SK-N-SH (cell line): Measurements from ENCODE around the gene YKT6.

Experiments
- EP300 ChIP-seq, 2 experiments: IDR thresholded peaks; 2 replicates each; pipeline versions ENCODE4 v1.4.0 to v1.6.1; 2012; ENCODE audit warnings: borderline replicate concordance in 1 of 2, low read depth in 1 of 2, low read length in 1 of 2
- FOXM1 ChIP-seq: IDR thresholded peaks from 2 replicates; pipeline ENCODE4 v1.4.0; 2012; ENCODE audit warnings: low read depth, mild to moderate bottlenecking
- MXI1 ChIP-seq: IDR thresholded peaks from 2 replicates; pipeline ENCODE4 v1.6.1; 2012; ENCODE audit warnings: mild to moderate bottlenecking, low read depth, low read length, improper control_type of control experiment
- POLR2AphosphoS5 ChIP-seq: IDR thresholded peaks from 2 replicates; pipeline ENCODE4 v1.6.1; 2012; ENCODE audit warnings: low read depth, low read length
- REST ChIP-seq: IDR thresholded peaks from 2 replicates; pipeline ENCODE4 v1.6.1; 2012; ENCODE audit warnings: mild to moderate bottlenecking, low read depth, low read length, moderate library complexity
- YY1 ChIP-seq: IDR thresholded peaks from 2 replicates; pipeline ENCODE4 v1.4.0; 2012; ENCODE audit warnings: low read depth, mild to moderate bottlenecking
- TF ChIP-seq, protein P1 (sequence below): fragments of 200-600 bp; sonication (generic); IDR thresholded peaks from 2 replicates; pipeline ENCODE4 v1.6.1; 2017; ENCODE audit warnings: antibody characterized with exemption, mild to moderate bottlenecking, moderate library complexity

DNA sequence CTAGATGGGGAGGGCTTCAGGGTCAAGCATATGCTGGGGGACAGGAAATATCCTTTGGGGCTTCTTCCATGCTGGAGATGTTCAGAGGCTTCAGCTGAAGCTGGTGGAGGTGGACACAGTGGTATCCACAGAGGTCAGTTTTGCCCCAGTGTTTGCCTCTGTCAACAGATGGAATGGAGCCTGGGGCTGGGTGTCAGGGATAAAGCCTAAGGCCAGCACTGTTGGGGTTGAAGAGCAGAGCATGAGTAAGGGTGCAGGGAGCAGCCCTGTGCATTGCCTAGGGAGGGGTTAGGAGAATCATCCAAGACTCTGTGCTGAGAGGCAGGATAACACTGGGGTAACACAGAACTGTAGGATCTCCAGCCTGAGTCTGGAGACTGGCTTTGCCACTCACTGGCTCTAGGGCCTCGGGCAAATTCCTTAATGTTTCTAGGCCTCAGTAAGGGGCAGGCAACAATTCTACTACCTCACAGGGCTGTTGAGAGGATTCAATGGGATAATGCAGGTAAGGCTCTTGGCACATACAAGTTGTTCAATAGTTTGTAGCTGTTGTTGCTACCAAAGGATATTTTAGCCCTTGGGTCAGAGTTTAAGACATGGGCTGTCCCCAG, 37.9 kb upstream of the YKT6 start:
- TF ChIP-seq POLR2AphosphoS5: no peak
- TF ChIP-seq, protein P1, sequence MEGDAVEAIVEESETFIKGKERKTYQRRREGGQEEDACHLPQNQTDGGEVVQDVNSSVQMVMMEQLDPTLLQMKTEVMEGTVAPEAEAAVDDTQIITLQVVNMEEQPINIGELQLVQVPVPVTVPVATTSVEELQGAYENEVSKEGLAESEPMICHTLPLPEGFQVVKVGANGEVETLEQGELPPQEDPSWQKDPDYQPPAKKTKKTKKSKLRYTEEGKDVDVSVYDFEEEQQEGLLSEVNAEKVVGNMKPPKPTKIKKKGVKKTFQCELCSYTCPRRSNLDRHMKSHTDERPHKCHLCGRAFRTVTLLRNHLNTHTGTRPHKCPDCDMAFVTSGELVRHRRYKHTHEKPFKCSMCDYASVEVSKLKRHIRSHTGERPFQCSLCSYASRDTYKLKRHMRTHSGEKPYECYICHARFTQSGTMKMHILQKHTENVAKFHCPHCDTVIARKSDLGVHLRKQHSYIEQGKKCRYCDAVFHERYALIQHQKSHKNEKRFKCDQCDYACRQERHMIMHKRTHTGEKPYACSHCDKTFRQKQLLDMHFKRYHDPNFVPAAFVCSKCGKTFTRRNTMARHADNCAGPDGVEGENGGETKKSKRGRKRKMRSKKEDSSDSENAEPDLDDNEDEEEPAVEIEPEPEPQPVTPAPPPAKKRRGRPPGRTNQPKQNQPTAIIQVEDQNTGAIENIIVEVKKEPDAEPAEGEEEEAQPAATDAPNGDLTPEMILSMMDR: no peak
- no peak for TF ChIP-seq EP300 (IDR thresholded peaks at IDR 0.05; ENCODE audit: borderline replicate concordance in 1 of 2, low read depth in 1 of 2, low read length in 1 of 2)
- no peak for TF ChIP-seq YY1
- TF ChIP-seq MXI1: no peak
- TF ChIP-seq REST: no peak
- TF ChIP-seq FOXM1: no peak
